ENCODE measurements around the gene ITCH. TPM values are rescaled to one million over a fixed set of nuclear protein-coding genes. Genes with fewer than 3 reads are reported as not detected.

Gene ITCH
- total and polyA plus RNA-seq, 2 donors (not counting 3 experiments of a cell fraction or from before 2014, with no cell fraction given): 6.4 to 57.4 TPM

- DNase-seq (ENCODE audit: low read depth, low spot score) (no peak), FAIRE-seq (no peak)
- no peak for TF ChIP-seq MYC (IDR thresholded peaks at IDR 0.05; ENCODE audit: low read depth, low read length)
- no peak for TF ChIP-seq JUN (IDR thresholded peaks at IDR 0.05; ENCODE audit: borderline replicate concordance, insufficient read depth, insufficient read length, low read depth)
- no peak overlapping the region for H3K4me3 ChIP-seq (replicated peaks in 1 of 3; ENCODE audit: insufficient read depth in 1 of 3, low read depth in 1 of 3, low read length in 3 of 3)
- H3K27ac ChIP-seq (ENCODE audit: insufficient read depth, low read depth, low read length): no peak overlapping the region
- no peaks in the 10 kb centered on the region for H3K27me3 ChIP-seq (ENCODE audit: control insufficient read depth in 2 of 2, insufficient read depth in 2 of 2, low read length in 2 of 2)
- intact Hi-C loops (cut with micrococcal nuclease) (loop anchor here (2.0 kb wide), 1 partner anchor 13 kb away; no protein-coding TSS in a partner anchor), dilution Hi-C loops (cut with MboI; ENCODE audit: extremely low pct_ligation_motif_present, low sequenced_read_pairs) (no loop called here)
- POLR2A ChIA-PET: no interaction called here
- H3K4me2 ChIP-seq (ENCODE audit: insufficient read depth, low read length): no peak overlapping the region
- H3K4me1 ChIP-seq (ENCODE audit: control insufficient read depth, extremely low read depth, insufficient read depth, low read length): peaks cover 11% of the 10 kb centered on the region
- H3K79me2 ChIP-seq (ENCODE audit: control insufficient read depth, insufficient read depth, low read length): peaks cover 79% of the 10 kb centered on the region
- no peaks in the 10 kb centered on the region for H3K9me3 ChIP-seq (replicated peaks; ENCODE audit: control insufficient read depth, insufficient read depth, low read length)
- peaks cover 0 to 2% of the 10 kb centered on the region in 2 experiments for H3K36me3 ChIP-seq (ENCODE audit: control insufficient read depth in 2 of 2, extremely low read depth in 1 of 2, insufficient read depth in 2 of 2, low read length in 2 of 2)
- CTCF ChIA-PET: interaction anchor here (1.4 to 2.3 kb wide), 2 partner anchors 12 to 91 kb away, joined by 6 to 18 read pairs; no protein-coding TSS in a partner anchor
- no peak overlapping the region for H2AFZ ChIP-seq (ENCODE audit: low read depth, low read length)
- H3K9ac ChIP-seq (replicated peaks; ENCODE audit: extremely low read depth, insufficient read depth, low read length): no peak overlapping the region
- no peaks in the 10 kb centered on the region for H3K9me1 ChIP-seq (replicated peaks; ENCODE audit: control insufficient read depth, extremely low read depth, insufficient read depth, low read length)
- H4K20me1 ChIP-seq (replicated peaks; ENCODE audit: control insufficient read depth, extremely low read depth, insufficient read depth, low read length): peaks cover 13% of the 10 kb centered on the region
- BruUV-seq (replicated peaks): no TSS peak
Observed at GRCh38 chr20:34403908-34404307, 40.8 kb downstream of the ITCH start.

GRCh38 chr20:34404803-34405202 is 41.7 kb downstream of the ITCH start:
- H3K4me1 ChIP-seq (ENCODE audit: control insufficient read depth, extremely low read depth, insufficient read depth, low read length): peaks cover 11% of the 10 kb centered on the region
- H3K4me3 ChIP-seq (replicated peaks in 1 of 3; ENCODE audit: insufficient read depth in 1 of 3, low read depth in 1 of 3, low read length in 3 of 3): no peak overlapping the region
- H4K20me1 ChIP-seq (replicated peaks; ENCODE audit: control insufficient read depth, extremely low read depth, insufficient read depth, low read length): peaks cover 13% of the 10 kb centered on the region
- no peaks in the 10 kb centered on the region for H3K9me1 ChIP-seq (replicated peaks; ENCODE audit: control insufficient read depth, extremely low read depth, insufficient read depth, low read length)
- no peaks in the 10 kb centered on the region for H3K9me3 ChIP-seq (replicated peaks; ENCODE audit: control insufficient read depth, insufficient read depth, low read length)
- H3K27ac ChIP-seq (ENCODE audit: insufficient read depth, low read depth, low read length): no peak overlapping the region
- peaks cover 79% of the 10 kb centered on the region for H3K79me2 ChIP-seq (ENCODE audit: control insufficient read depth, insufficient read depth, low read length)
- no TSS peak for BruUV-seq (replicated peaks)
- DNase-seq (ENCODE audit: low read depth, low spot score) (no peak), FAIRE-seq (no peak)
- dilution Hi-C loops (cut with MboI; ENCODE audit: extremely low pct_ligation_motif_present, low sequenced_read_pairs) (no loop called here), intact Hi-C loops (cut with micrococcal nuclease) (loop anchor here (2.0 kb wide), 1 partner anchor 14 kb away; no protein-coding TSS in a partner anchor)
- H2AFZ ChIP-seq (ENCODE audit: low read depth, low read length): no peak overlapping the region
- H3K36me3 ChIP-seq (ENCODE audit: control insufficient read depth in 2 of 2, extremely low read depth in 1 of 2, insufficient read depth in 2 of 2, low read length in 2 of 2): peaks cover 1 to 2% of the 10 kb centered on the region in 2 experiments
- CTCF ChIA-PET: interaction anchor here (0.9 to 2.3 kb wide), 3 partner anchors 12 to 92 kb away, joined by 4 to 18 read pairs (median 6); no protein-coding TSS in a partner anchor
- POLR2A ChIA-PET: no interaction called here
- no peaks in the 10 kb centered on the region for H3K27me3 ChIP-seq (ENCODE audit: control insufficient read depth in 2 of 2, insufficient read depth in 2 of 2, low read length in 2 of 2)
- H3K9ac ChIP-seq (replicated peaks; ENCODE audit: extremely low read depth, insufficient read depth, low read length): no peak overlapping the region
- no peak overlapping the region for H3K4me2 ChIP-seq (ENCODE audit: insufficient read depth, low read length)
- TF ChIP-seq FOS (IDR thresholded peaks at IDR 0.05; ENCODE audit: borderline replicate concordance, insufficient read depth, low read length): no peak
- no peak for TF ChIP-seq CTCF (IDR thresholded peaks at IDR 0.05; ENCODE audit: extremely low read depth in 1 of 2, insufficient read depth in 1 of 2, low read depth in 1 of 2, low read length in 2 of 2)
- no peak for TF ChIP-seq POLR2AphosphoS5 (IDR thresholded peaks at IDR 0.05; ENCODE audit: insufficient read depth, low read depth, low read length)
- no peak for TF ChIP-seq MYC (IDR thresholded peaks at IDR 0.05; ENCODE audit: low read depth, low read length)
- no peak for TF ChIP-seq POLR2A (IDR thresholded peaks at IDR 0.05; ENCODE audit: low read depth, low read length)
- TF ChIP-seq JUN (IDR thresholded peaks at IDR 0.05; ENCODE audit: borderline replicate concordance, insufficient read depth, insufficient read length, low read depth): no peak
- TF ChIP-seq EZH2 (IDR thresholded peaks at IDR 0.05; ENCODE audit: borderline replicate concordance, low read depth, low read length, severe bottlenecking): no peak
- TF ChIP-seq GATA2 (IDR thresholded peaks at IDR 0.05; ENCODE audit: insufficient read depth, insufficient read length, low read depth, low read length): no peak
- TF ChIP-seq, protein P1, sequence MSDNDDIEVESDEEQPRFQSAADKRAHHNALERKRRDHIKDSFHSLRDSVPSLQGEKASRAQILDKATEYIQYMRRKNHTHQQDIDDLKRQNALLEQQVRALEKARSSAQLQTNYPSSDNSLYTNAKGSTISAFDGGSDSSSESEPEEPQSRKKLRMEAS (IDR thresholded peaks at IDR 0.05; ENCODE audit: insufficient read depth, insufficient read length): no peak

Measured in endothelial cell of umbilical vein (primary cell).